GM21367 (cell line): ENCODE measurements around the gene SCUBE1.

ENCODE experiments used
- ATAC-seq: cut with Tn5 transposase; IDR thresholded peaks from one replicate; pipeline ENCODE4 v1.9.1; 2021; ENCODE audit not compliant: unreplicated experiment

The SCUBE1 gene

DNA sequence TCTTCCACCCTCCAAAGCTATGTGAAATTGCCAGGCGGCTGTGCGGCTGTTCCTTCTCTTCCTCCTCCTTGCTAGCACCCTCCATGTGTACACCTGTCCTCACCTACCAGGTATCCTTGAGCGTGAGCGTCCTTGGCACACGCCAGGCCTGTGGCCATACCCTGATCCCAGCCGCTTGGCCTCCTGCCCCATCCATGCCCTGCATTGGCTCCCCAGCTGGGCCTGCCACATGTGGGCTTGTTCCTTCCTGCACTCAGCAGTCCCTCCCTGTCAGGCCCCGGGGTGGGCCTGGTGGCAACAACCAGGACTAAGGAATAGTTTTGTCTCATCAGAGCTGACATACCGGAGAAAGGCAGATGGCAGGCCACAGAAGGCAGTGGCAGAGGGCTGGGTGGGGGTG is 40.0 kb downstream of the SCUBE1 start:
- no peak for ATAC-seq

DNA sequence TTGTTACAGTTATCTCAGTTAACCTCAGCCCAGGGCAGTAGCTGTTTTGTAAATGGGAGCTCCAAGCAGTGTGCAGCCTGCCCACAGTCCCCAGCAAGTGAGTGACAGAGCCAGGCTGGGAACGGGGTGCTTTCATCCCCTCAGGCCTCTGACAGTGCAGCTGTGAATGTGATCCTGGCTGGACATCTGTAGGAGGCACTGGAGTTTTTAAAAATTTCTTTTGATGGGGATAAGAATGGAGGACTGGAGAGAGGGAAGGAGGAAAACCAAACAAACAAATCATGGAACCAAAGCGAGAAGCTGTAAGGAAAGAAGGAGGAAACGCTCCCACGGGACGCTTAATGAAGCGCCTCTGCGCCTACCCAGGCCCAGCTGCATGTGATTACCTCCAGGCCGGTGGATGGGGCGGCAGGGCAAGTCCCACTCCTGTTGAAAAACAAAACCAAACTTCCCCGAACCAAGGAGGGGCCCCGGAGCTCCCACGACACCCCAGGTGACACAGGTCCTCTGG is 40.6 kb downstream of the SCUBE1 start:
- no peak for ATAC-seq

GRCh38 chr22:43301866-43302265 is 41.3 kb downstream of the SCUBE1 start:
- ATAC-seq = no peak

DNA sequence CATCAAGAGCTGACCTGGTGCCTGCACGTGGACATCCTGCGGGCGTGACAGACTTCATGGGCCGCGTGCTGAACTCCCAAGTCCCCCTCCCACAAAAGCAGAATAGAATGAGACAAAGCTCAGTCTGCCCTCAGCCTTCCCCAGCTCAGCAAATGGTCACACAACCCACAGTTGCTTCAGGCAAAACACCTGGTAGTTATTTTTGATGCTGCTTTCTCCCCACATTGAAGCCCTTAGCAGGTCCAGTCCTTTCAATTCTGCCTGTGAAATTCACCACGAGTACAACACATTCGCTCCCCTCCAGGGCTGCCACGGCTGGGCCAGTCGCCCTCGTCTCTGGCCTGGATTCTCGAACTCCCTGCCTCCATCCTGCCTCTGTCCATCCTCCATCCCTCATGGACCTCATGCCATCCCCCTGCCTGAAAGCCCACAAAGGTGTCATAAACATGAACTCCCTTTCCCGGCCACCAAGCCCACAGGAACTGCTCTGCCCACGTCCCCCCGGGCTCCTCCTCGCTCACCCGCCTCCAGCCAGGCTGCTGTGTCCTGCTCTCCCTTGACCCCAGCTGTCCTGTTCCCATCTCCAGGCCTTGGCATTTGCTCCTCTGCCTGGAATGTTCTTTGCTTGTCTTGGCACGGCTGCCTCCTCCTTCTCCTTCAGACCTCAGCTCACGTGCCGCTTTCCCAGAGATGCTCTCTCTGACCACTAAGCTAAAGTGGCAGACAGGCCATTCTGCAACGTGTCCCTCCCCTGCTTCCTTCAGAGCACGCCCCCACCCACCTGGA is 42.1 kb downstream of the SCUBE1 start:
- no peak for ATAC-seq

- ATAC-seq = no peak
Observed at GRCh38 chr22:43299736-43300135, 43.4 kb downstream of the SCUBE1 start.

- no peak for ATAC-seq
Observed at GRCh38 chr22:43298062-43298801, 44.9 kb downstream of the SCUBE1 start.

GRCh38 chr22:43297270-43298061 is 45.7 kb downstream of the SCUBE1 start:
- ATAC-seq = no peak

- no peak for ATAC-seq
Observed at GRCh38 chr22:43296276-43296902, 46.8 kb downstream of the SCUBE1 start.

- ATAC-seq = no peak
Observed at GRCh38 chr22:43295660-43296059, 47.5 kb downstream of the SCUBE1 start.

DNA sequence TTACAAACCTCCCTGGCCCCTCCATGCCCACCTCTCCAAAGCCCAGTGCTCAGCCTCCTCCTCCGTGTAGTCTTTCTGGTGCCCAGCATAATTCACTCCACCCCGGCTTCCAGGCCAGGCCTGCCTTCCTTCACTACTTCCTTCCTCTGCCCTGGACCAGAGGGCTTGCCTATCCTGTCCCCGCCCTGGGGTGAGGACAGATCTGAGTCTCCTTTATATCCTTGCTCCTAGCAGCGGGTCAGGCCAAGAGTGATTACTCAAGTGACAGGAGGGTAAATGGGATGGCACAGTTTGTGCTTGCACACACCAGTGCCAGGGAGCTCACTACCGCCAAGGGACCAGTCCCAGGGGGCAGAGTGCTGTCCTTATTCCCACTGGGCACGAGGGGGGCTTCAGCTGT is 48.0 kb downstream of the SCUBE1 start:
- ATAC-seq = no peak

DNA sequence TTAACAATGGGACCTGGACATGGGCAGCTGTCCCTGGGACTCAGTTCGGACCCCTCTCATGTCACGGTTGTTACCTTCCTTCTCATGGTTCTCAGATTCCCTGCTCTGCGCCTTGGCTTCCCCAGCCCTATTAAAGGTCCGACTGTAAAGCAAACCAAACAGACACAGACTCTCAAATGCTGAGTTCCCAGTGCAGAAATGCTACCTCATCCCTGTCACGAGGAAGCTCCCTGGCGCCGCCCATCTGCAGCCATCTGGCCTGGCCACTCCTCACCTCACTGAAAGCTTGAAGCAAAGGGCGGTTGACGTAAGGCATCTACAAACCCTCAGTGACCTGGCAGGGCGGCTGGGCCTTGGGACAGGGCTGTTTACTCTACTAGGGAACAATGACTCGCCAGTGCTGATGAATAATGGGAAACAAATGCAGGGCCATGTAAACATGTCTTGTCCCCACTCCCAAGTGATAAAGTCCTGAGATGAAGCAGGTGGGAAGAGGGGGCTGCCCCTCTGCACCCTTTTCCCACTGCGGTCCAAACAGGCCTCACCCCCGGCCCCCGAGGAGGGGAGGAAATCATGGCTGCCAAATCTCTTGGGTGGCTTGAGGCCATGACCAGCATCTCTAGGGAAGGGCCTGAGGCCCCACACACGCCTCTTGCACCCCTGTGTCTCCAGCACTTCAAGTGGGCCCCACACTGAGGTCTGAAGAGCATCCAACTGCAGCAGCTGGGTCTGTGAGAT is 49.3 kb downstream of the SCUBE1 start:
- ATAC-seq = no peak

- ATAC-seq = no peak
Observed at GRCh38 chr22:43293259-43293654, 49.9 kb downstream of the SCUBE1 start.

- ATAC-seq = no peak
Observed at GRCh38 chr22:43292630-43293018, 50.5 kb downstream of the SCUBE1 start.

GRCh38 chr22:43291381-43291780 is 51.8 kb downstream of the SCUBE1 start:
- no peak for ATAC-seq

DNA sequence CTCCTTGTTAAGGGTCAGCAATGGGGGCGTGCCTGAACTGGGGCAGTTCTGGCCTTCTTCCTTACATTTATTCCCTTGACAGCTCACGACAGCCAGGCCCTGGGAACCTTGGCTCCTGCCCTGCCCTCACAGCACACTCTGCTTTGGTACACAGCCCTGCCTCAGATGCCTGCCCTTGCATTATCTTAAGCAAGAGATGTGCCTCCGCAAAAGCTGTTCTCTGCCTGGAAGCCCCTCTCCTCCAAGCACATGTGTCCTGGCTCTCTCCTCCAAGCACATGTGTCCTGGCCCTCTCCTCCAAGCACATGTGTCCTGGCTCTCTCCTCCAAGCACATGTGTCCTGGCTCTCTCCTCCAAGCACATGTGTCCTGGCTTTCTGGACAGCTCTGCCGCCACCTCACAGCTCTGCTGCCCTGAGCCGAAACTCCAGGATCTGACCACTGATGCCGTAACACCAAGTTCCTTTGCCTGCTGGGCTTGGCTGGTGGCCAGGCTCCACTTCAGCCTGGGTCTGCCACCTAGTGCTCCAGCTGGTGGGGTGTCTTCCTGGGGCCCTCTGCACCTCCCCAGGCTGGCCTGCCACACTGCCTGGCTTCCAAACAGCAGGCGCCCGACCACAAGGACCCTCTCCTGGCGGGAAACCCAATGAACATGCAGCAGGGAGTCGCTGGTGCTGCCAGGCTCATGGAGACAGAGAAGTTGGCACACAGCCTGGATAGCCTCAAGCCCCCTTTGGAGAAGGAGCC is 53.0 kb downstream of the SCUBE1 start:
- no peak for ATAC-seq

DNA sequence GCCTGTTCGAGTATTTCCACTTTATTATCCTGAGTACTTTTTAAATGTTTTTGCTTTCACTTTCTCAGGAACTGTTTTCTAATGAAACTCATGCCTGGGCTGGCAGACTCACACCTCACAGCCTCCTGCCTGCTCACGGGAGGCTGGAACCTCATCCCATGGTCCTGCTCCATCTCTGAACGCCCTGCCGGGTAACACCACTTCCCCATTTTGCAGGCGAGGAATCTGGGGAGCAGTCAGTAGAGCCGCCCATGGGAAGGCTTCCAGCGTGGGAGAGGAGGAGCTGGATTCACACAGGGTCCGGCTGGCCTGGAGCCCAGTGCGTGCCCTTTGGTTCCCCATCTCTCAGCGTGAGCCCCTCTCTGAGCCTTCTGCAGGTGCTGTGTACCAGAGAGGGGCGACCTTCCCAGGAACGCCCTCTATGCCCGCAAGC is 53.6 kb downstream of the SCUBE1 start:
- ATAC-seq = no peak

DNA sequence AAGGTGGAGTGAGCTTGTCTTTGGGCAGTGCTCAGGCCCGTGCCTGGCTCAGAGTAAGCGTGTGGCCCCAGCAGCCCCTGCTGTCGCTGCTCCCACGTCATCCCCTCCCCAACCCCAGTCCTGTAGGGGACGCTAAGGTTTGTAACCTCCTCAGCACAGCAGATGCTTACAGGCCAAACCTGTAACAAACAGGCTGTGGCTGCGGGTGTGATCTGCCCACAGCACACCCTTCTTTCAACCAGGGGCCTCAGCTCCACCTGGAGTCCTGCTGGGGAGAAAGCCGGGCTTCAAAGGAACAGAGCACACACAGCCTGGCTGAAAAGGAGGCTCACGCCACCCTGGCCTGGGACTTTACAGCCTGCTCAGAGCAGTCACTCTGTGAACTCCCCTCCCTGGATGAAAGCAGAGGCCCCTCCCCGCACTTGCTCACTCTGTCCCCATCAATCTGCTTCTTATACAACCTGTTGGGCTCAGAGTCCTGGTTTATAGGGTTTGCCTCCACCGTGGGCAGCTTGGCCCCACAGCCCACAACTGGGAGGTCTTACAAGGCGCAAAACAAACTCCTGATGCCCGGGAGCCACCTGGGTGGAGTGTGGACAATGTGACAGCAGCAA is 54.3 kb downstream of the SCUBE1 start:
- ATAC-seq = no peak

DNA sequence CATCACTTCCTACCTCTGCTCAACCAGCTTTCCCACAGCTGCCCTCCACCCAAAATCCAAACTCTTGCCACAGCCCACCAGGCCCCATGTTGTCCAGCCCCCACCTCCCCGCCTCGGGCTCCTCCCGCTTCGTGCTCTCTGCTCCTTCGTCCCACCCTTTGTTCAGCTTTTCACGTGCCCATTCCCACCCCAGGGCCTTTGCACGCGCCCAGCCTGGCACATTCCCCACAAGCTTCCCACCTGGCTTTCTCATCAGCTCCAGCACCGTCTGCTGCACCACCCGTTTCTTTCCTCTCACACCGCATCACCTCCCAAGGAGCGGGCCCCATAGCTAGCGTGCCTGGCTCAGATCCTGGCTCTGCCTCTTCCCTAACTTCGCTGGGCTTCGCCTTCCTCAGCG is 54.8 kb downstream of the SCUBE1 start:
- no peak for ATAC-seq

- no peak for ATAC-seq
Observed at GRCh38 chr22:43287441-43287840, 55.7 kb downstream of the SCUBE1 start.
